PC-9 (cell line): ENCODE data around the gene GLIPR2. TPM values are rescaled to one million over a fixed set of nuclear protein-coding genes. Genes with fewer than 3 reads are reported as not detected.

Experiments used
- BruUV-seq: library from RNA; stranded (reverse); fragments of 400-500 nt; replicated peaks from 2 replicates; lab custom pipeline; 2021; lab: Mats Ljungman, UMichigan
- CTCF ChIA-PET: fragments of 300-600 bp; sonication (Branson Sonifier 250); formaldehyde crosslinking; loops from one replicate; lab custom pipeline; 2022; ENCODE audit warnings: antibody characterized with exemption; lab: Charles Lee
- POLR2A ChIA-PET: fragments of 300-600 bp; sonication (Branson Sonifier 250); formaldehyde crosslinking; loops from one replicate; lab custom pipeline; 2022; ENCODE audit warnings: antibody characterized with exemption; ENCODE audit not compliant: unreplicated experiment; lab: Charles Lee
- DNase-seq, 2 experiments: peaks; one replicate each; pipeline versions ENCODE4 v3.0.0 to v3.0.0-alpha.2; 2015 to 2022; ENCODE audit warnings: mixed read lengths in 1 of 2
- H2AFZ ChIP-seq: fragments of 200-600 bp; sonication (generic); 2 replicates; pipeline ENCODE4 v1.8.1; 2017; ENCODE audit warnings: antibody characterized with exemption
- H3F3A ChIP-seq: fragments of 200-600 bp; sonication (generic); 2 replicates; pipeline ENCODE4 v1.8.1; 2017; ENCODE audit warnings: antibody characterized with exemption, mild to moderate bottlenecking, low read depth; ENCODE audit not compliant: insufficient read depth
- H3K27ac ChIP-seq: fragments of 200-600 bp; sonication (generic); 2 replicates; pipeline ENCODE4 v1.6.1; 2016; ENCODE audit warnings: mixed run types
- H3K27me3 ChIP-seq: fragments of 200-600 bp; sonication (generic); 2 replicates; pipeline ENCODE4 v1.6.1; 2016; ENCODE audit warnings: low read depth, mixed run types; ENCODE audit not compliant: insufficient read depth
- H3K36me3 ChIP-seq: fragments of 200-600 bp; sonication (generic); 2 replicates; pipeline ENCODE4 v1.6.1; 2016; ENCODE audit warnings: low read depth, mixed run types
- H3K4me1 ChIP-seq: fragments of 200-600 bp; sonication (generic); replicated peaks from 2 replicates; pipeline ENCODE4 v1.6.1; 2016; ENCODE audit warnings: mixed run types; ENCODE audit not compliant: insufficient read depth
- H3K4me2 ChIP-seq: fragments of 200-600 bp; sonication (generic); 2 replicates; pipeline ENCODE4 v1.6.1; 2017; ENCODE audit warnings: mixed run types
- H3K4me3 ChIP-seq: fragments of 200-600 bp; sonication (generic); 2 replicates; pipeline ENCODE4 v1.6.1; 2016; ENCODE audit warnings: mixed run types
- H3K79me2 ChIP-seq: fragments of 200-600 bp; sonication (generic); 2 replicates; pipeline ENCODE4 v1.6.1; 2017; ENCODE audit warnings: low read depth, mixed run types
- H3K9me2 ChIP-seq: fragments of 200-600 bp; sonication (generic); 2 replicates; pipeline ENCODE4 v1.8.1; 2017; ENCODE audit warnings: mild to moderate bottlenecking; ENCODE audit not compliant: insufficient read depth
- H3K9me3 ChIP-seq: fragments of 200-600 bp; sonication (generic); 2 replicates; pipeline ENCODE4 v1.8.1; 2016; ENCODE audit warnings: low read depth; ENCODE audit not compliant: insufficient read depth
- H4K20me1 ChIP-seq: fragments of 200-600 bp; sonication (generic); 2 replicates; pipeline ENCODE4 v1.8.1; 2017; ENCODE audit not compliant: insufficient read depth
- EZH2 ChIP-seq: fragments of 200-600 bp; sonication (generic); IDR thresholded peaks from 2 replicates; pipeline ENCODE4 v1.8.0; 2017; ENCODE audit warnings: antibody characterized with exemption, low read depth
- intact Hi-C: fragments of 100-400 bp; cut with micrococcal nuclease; formaldehyde crosslinking; loops from one replicate; pipeline ENCODE4 v1.10.0; 2022; ENCODE audit not compliant: unreplicated experiment
- total RNA-seq: library from RNA; stranded (reverse); gene quantifications from 2 replicates; pipeline ENCODE4 v1.2.3, GENCODE V29; 2021
- TF ChIP-seq, protein P1 (sequence below): fragments of 200-600 bp; sonication (generic); conservative IDR thresholded peaks from 2 replicates; pipeline ENCODE4 v1.6.1; 2017; ENCODE audit warnings: mixed run types, antibody characterized with exemption, mild to moderate bottlenecking, moderate library complexity

GLIPR2 gene
- total RNA-seq, 1 experiment from 2014 or later, result 3.9 TPM

- no peaks in the 10 kb centered on the region for H3K9me3 ChIP-seq
- intact Hi-C loops, result loop anchor here (5.0 kb wide), 1 partner anchor 147 kb away; no protein-coding TSS in a partner anchor
- no peaks in the 10 kb centered on the region for H3K4me1 ChIP-seq
- CTCF ChIA-PET, result no interaction called here
- POLR2A ChIA-PET, result no interaction called here
- H2AFZ ChIP-seq, result no peak overlapping the region
- no peaks in the 10 kb centered on the region for H3K36me3 ChIP-seq
- no peaks in the 10 kb centered on the region for H3K27me3 ChIP-seq
- no peak overlapping the region for H3K4me3 ChIP-seq
- BruUV-seq, result no TSS peak
- H3K9me2 ChIP-seq, result no peaks in the 10 kb centered on the region
- TF ChIP-seq, protein P1, sequence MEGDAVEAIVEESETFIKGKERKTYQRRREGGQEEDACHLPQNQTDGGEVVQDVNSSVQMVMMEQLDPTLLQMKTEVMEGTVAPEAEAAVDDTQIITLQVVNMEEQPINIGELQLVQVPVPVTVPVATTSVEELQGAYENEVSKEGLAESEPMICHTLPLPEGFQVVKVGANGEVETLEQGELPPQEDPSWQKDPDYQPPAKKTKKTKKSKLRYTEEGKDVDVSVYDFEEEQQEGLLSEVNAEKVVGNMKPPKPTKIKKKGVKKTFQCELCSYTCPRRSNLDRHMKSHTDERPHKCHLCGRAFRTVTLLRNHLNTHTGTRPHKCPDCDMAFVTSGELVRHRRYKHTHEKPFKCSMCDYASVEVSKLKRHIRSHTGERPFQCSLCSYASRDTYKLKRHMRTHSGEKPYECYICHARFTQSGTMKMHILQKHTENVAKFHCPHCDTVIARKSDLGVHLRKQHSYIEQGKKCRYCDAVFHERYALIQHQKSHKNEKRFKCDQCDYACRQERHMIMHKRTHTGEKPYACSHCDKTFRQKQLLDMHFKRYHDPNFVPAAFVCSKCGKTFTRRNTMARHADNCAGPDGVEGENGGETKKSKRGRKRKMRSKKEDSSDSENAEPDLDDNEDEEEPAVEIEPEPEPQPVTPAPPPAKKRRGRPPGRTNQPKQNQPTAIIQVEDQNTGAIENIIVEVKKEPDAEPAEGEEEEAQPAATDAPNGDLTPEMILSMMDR, result no peak
- no peak for TF ChIP-seq EZH2
- no peaks in the 10 kb centered on the region for H3K79me2 ChIP-seq
- H3K27ac ChIP-seq, result no peak overlapping the region
- H3F3A ChIP-seq, result no peaks in the 10 kb centered on the region
- DNase-seq, result no peak
- no peaks in the 10 kb centered on the region for H4K20me1 ChIP-seq
- H3K4me2 ChIP-seq, result no peak overlapping the region
These were observed 33.2 kb downstream of the GLIPR2 start for GRCh38 chr9:36169708-36170107.

GRCh38 chr9:36170531-36170930 lies 34.0 kb downstream of the GLIPR2 start:
- Histone ChIP-seq H3K79me2 (no peaks in the 10 kb centered on the region), H3K27me3 (no peaks in the 10 kb centered on the region), H4K20me1 (no peaks in the 10 kb centered on the region), H3K4me3 (no peak overlapping the region), H3K4me1 (no peaks in the 10 kb centered on the region), H3K27ac (no peak overlapping the region), H3K36me3 (no peaks in the 10 kb centered on the region), H3K9me2 (no peaks in the 10 kb centered on the region), H3K4me2 (no peak overlapping the region), H3F3A (no peaks in the 10 kb centered on the region), H2AFZ (no peak overlapping the region), H3K9me3 (no peaks in the 10 kb centered on the region)
- DNase-seq, result no peak
- no TSS peak for BruUV-seq
- POLR2A ChIA-PET, result no interaction called here
- CTCF ChIA-PET, result no interaction called here
- TF ChIP-seq, protein P1, result no peak
- TF ChIP-seq EZH2, result no peak
- intact Hi-C loops, result no loop called here

DNA sequence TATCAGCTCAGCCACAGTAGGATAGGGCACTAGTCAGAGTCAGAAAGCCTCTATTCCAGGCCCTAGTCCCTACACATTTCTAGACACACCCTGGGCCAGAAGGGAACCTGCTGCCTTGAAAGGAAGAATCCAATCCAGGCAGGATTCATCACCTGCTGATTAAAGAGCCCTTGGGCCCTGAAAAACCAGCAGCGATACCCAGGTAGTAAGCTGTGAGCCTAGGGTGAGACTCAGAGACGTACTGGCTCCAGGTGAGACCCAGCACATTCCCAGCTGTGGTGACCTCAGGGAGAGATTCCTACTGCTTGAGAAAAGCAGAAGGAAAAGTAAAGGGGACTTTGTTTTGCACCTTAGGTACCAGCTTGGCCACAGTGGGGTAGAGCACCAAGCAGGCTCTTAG lies 37.3 kb downstream of the GLIPR2 start:
- no peaks in the 10 kb centered on the region for H4K20me1 ChIP-seq
- H2AFZ ChIP-seq, result no peak overlapping the region
- ChIA-PET POLR2A (no interaction called here), CTCF (no interaction called here)
- H3F3A ChIP-seq, result no peaks in the 10 kb centered on the region
- H3K9me2 ChIP-seq, result no peaks in the 10 kb centered on the region
- no peaks in the 10 kb centered on the region for H3K4me1 ChIP-seq
- no peak overlapping the region for H3K4me3 ChIP-seq
- no peaks in the 10 kb centered on the region for H3K79me2 ChIP-seq
- no peak overlapping the region for H3K4me2 ChIP-seq
- no peaks in the 10 kb centered on the region for H3K27me3 ChIP-seq
- intact Hi-C loops, result no loop called here
- no peaks in the 10 kb centered on the region for H3K36me3 ChIP-seq
- H3K9me3 ChIP-seq, result no peaks in the 10 kb centered on the region
- DNase-seq, result no peak
- BruUV-seq, result no TSS peak
- no peak for TF ChIP-seq EZH2
- TF ChIP-seq, protein P1, result no peak
- H3K27ac ChIP-seq, result no peak overlapping the region
